Coronary artery (tissue), 2 donors: Measurements from ENCODE around the gene CHMP1A.

Experiments used
- DNase-seq: peaks from one replicate; pipeline ENCODE4 v3.0.0-alpha.2; 2017; ENCODE audit warnings: low spot score
- H3K27ac ChIP-seq, 2 donors: fragments of 200-600 bp; sonication (generic); one replicate each; pipeline ENCODE4 v1.5.1; 2016 to 2019
- H3K4me3 ChIP-seq: fragments of 200-600 bp; sonication (generic); 2 replicates; pipeline ENCODE4 v1.5.1; 2016; ENCODE audit warnings: mild to moderate bottlenecking, moderate library complexity
- CTCF ChIP-seq: fragments of 200-600 bp; sonication (generic); IDR thresholded peaks from one replicate; pipeline ENCODE4 v1.5.1; 2019; ENCODE audit warnings: antibody characterized with exemption

Gene CHMP1A

GRCh38 chr16:89653656-89654295 lies 3.7 kb downstream of the CHMP1A start:
- H3K4me3 ChIP-seq, result no peak overlapping the region
- no peak for DNase-seq
- H3K27ac ChIP-seq, result no peak overlapping the region
- no peak for TF ChIP-seq CTCF

- no peak for DNase-seq
- Histone ChIP-seq H3K27ac (no peak overlapping the region), H3K4me3 (no peak overlapping the region)
- no peak for TF ChIP-seq CTCF
Measured at GRCh38 chr16:89651584-89651983, 5.9 kb downstream of the CHMP1A start.

- Histone ChIP-seq H3K4me3 (no peak overlapping the region), H3K27ac (no peak overlapping the region)
- DNase-seq, result no peak
- TF ChIP-seq CTCF, result no peak
Measured at GRCh38 chr16:89646906-89647305, 10.6 kb downstream of the CHMP1A start.

GRCh38 chr16:89646270-89646669 lies 11.2 kb downstream of the CHMP1A start:
- Histone ChIP-seq H3K27ac (no peak overlapping the region), H3K4me3 (no peak overlapping the region)
- TF ChIP-seq CTCF, result no peak
- no peak for DNase-seq

GRCh38 chr16:89645122-89645521 lies 12.4 kb downstream of the CHMP1A start:
- no peak for DNase-seq
- TF ChIP-seq CTCF, result no peak
- H3K4me3 ChIP-seq, result no peak overlapping the region

GRCh38 chr16:89643769-89644300 lies 13.7 kb downstream of the CHMP1A start:
- H3K27ac ChIP-seq, result no peak overlapping the region
- no peak for DNase-seq
- no peak overlapping the region for H3K4me3 ChIP-seq
- TF ChIP-seq CTCF, result no peak

More at GRCh38 chr16:89645122-89645521, 12.4 kb downstream of the CHMP1A start:
- no peak overlapping the region for H3K27ac ChIP-seq

- Histone ChIP-seq H3K4me3 (no peak overlapping the region), H3K27ac (no peak overlapping the region)
- DNase-seq, result no peak
- no peak for TF ChIP-seq CTCF
Measured at GRCh38 chr16:89642574-89642973, 14.9 kb downstream of the CHMP1A start.
